Activated CD4-positive, alpha-beta T cell treated with anti-CD3 and anti-CD28 coated beads, Interleukin-2, amount 10 ng/mL, durations not matched to agents 7 days and 5 days (primary cell): ENCODE results near the gene ODC1. TPM values are rescaled to one million over a fixed set of nuclear protein-coding genes. Genes with fewer than 3 reads are reported as not detected.

Experiments used
- CTCF ChIA-PET: fragments of 350-600 bp; sonication (Branson Sonifier 250); formaldehyde crosslinking; loops from one replicate; lab custom pipeline; 2021; ENCODE audit warnings: antibody characterized with exemption; lab: Charles Lee
- POLR2A ChIA-PET: fragments of 350-600 bp; sonication (Branson Sonifier 250); formaldehyde crosslinking; loops from one replicate; lab custom pipeline; 2021; ENCODE audit warnings: antibody characterized with exemption; lab: Charles Lee
- DNase-seq: peaks from one replicate; pipeline ENCODE4 v3.0.0-alpha.2; 2020
- H3K27ac Mint-ChIP-seq: one replicate; pipeline ENCODE4 v1.8.0; 2021; ENCODE audit warnings: mild to moderate bottlenecking, moderate library complexity, mixed read lengths
- H3K27me3 Mint-ChIP-seq: one replicate; pipeline ENCODE4 v1.8.0; 2021; ENCODE audit warnings: mixed read lengths
- H3K36me3 Mint-ChIP-seq: one replicate; pipeline ENCODE4 v1.8.0; 2021; ENCODE audit warnings: low read depth, mixed read lengths
- H3K4me1 Mint-ChIP-seq: one replicate; pipeline ENCODE4 v1.8.0; 2021; ENCODE audit warnings: mixed read lengths
- H3K4me3 Mint-ChIP-seq: one replicate; pipeline ENCODE4 v1.8.0; 2021; ENCODE audit warnings: mild to moderate bottlenecking, moderate library complexity, mixed read lengths
- H3K9me3 Mint-ChIP-seq: one replicate; pipeline ENCODE4 v1.8.0; 2021; ENCODE audit warnings: mixed read lengths
- total RNA-seq, 2 experiments: library from RNA; stranded (reverse); gene quantifications; one replicate each; pipeline ENCODE4 v1.2.3, GENCODE V29; 2021

Gene ODC1
- total RNA-seq, 2 experiments from 2014 or later = 47.1 to 50.3 TPM

DNA sequence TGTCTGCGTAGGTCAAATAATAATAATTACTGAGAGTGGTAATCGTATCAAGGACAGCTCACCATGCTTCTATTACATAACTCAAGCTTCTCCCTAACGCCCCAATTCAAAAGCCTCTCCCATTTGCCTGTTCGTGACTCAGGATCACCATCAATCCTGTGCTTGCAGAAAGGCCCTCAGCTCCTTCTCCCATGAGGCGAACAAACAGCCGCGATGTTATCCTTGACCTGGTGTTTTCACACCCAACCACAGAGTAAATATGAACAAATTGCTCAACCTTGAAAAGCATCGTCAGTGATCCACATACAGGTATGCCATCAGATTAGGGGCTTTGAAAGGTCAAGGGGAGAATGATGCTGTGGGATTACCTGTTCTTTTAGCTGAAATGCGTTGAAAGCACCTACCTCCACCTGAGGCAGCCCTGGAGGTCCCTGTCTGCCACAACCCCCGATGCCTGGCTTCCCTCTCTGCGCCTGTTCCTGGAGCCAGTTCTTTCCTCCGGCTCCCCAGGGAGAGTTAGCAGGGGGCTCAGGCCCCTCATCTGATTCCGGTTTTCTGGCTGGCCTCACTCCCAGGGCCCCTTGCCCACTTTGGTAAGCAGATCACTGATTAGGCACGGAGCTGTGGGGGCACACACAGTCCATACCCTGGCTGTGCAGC lies 39.1 kb upstream of the ODC1 start:
- CTCF ChIA-PET = no interaction called here
- H3K9me3 Mint-ChIP-seq = peaks cover 2% of the 10 kb centered on the region
- no peaks in the 10 kb centered on the region for H3K36me3 Mint-ChIP-seq
- H3K27me3 Mint-ChIP-seq = peaks cover 19% of the 10 kb centered on the region
- DNase-seq = no peak
- POLR2A ChIA-PET = no interaction called here
- no peak overlapping the region for H3K4me3 Mint-ChIP-seq
- no peak overlapping the region for H3K27ac Mint-ChIP-seq
- H3K4me1 Mint-ChIP-seq = no peaks in the 10 kb centered on the region

- no peak for DNase-seq
- Mint-ChIP-seq H3K27me3 (peaks cover 19% of the 10 kb centered on the region), H3K9me3 (peaks cover 2% of the 10 kb centered on the region), H3K27ac (no peak overlapping the region), H3K4me1 (no peaks in the 10 kb centered on the region), H3K36me3 (no peaks in the 10 kb centered on the region), H3K4me3 (no peak overlapping the region)
- ChIA-PET CTCF (no interaction called here), POLR2A (no interaction called here)
These were observed 38.5 kb upstream of the ODC1 start for GRCh38 chr2:10486601-10487079.

DNA sequence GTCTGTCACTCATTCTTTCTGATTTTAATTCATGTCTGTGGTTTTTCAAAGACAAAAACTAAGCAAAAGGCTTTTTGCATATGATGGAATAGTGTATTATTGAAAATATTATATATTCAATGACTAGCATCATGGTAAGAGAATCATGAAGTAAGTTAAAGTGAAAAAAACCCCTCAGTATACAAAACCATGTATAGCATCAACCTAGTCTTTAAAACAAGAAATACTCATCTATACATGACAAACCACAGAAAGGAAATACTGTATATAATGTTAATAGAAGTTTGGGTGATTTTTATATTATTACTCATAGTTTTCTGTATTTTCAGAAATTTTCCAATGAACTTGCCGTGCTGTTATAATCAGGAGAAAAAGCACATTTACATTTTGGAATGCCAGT lies 38.0 kb upstream of the ODC1 start:
- H3K27me3 Mint-ChIP-seq = peaks cover 19% of the 10 kb centered on the region
- CTCF ChIA-PET = no interaction called here

DNA sequence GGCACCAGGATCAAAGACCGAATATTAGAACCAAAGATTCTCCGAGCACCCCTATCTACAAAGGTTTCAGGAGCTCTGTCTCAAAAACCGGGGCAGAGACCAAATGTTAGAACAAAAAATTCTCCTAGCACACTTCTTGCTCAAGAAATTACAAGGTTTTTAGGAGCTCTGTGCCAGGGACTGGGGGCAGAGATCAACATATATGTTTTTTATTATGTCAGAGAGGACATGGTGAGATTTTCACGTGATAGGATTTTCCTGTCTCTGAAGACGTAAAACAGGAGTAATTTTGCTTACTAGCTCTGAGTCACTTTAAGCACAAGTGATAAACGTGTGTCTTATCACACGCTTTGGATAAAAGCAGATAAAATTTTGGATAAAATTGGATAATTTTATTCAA lies 34.8 kb upstream of the ODC1 start:
- Mint-ChIP-seq H3K27me3 (peaks cover 21% of the 10 kb centered on the region), H3K36me3 (no peaks in the 10 kb centered on the region), H3K27ac (no peak overlapping the region), H3K9me3 (no peaks in the 10 kb centered on the region), H3K4me3 (no peak overlapping the region), H3K4me1 (no peaks in the 10 kb centered on the region)
- ChIA-PET CTCF (interaction anchor here (0.6 to 2.1 kb wide), 2 partner anchors 12 to 172 kb away, joined by 3 to 6 read pairs; no protein-coding TSS in a partner anchor), POLR2A (interaction anchor here (0.6 kb wide), 1 partner anchor 499 kb away, joined by 4 read pairs; no protein-coding TSS in a partner anchor)
- no peak for DNase-seq

More for the DNA sequence above, 38.0 kb upstream of the ODC1 start:
- Mint-ChIP-seq H3K27ac (no peak overlapping the region), H3K9me3 (peaks cover under 1% of the 10 kb centered on the region), H3K4me1 (no peaks in the 10 kb centered on the region), H3K4me3 (no peak overlapping the region), H3K36me3 (no peaks in the 10 kb centered on the region)
- DNase-seq = no peak
- POLR2A ChIA-PET = no interaction called here

DNA sequence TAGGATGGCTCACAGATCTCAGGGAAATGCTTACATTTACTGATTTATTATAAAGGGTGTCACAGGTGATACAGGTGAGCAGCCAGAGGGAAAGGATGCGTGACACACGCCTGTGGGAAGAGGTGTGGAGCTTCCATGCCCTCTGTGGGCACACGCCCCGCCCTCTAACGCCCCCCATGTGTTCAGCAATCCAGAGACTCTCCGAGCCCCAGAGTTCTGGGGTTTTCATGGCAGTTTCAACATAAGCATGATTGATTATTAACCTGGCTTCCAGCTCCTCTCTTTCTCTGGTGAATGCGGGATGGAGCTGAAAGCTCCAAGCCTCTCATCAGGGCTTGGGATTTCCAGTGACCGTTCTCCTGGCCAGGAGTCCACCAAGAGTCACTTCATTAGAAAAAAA lies 34.3 kb upstream of the ODC1 start:
- no peak for DNase-seq
- Mint-ChIP-seq H3K4me1 (no peaks in the 10 kb centered on the region), H3K4me3 (no peak overlapping the region), H3K36me3 (no peaks in the 10 kb centered on the region), H3K27me3 (peaks cover 21% of the 10 kb centered on the region), H3K27ac (no peak overlapping the region), H3K9me3 (no peaks in the 10 kb centered on the region)
- ChIA-PET CTCF (interaction anchor here (0.6 to 2.1 kb wide), 3 partner anchors 10 to 172 kb away, joined by 3 to 6 read pairs (median 5); no protein-coding TSS in a partner anchor), POLR2A (interaction anchor here (0.6 kb wide), 1 partner anchor 498 kb away, joined by 4 read pairs; no protein-coding TSS in a partner anchor)

DNA sequence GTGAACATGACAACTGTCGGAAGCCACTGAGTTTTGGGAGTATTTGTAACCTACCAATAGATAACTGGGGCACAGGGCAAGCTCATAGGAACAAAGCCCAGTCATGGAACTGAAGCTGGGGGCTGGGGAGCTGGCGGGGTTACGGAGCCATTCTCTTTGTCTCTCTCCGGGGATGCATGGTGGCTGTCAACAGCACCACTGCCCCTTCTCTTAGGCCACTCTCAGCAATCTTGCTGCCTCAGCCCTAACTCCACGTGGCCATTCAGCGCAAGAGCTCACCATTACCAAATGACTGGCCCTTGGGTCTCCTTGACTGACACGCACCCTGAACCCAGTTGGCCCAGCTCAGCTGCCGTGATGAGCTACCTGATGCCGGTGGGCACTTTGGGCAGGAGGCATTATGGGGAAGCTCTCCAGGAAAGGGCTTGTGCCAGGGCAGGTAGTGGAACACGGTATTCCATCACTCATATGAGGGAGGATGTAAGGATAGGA lies 33.6 kb upstream of the ODC1 start:
- H3K36me3 Mint-ChIP-seq = no peaks in the 10 kb centered on the region
- no peak for DNase-seq
- H3K9me3 Mint-ChIP-seq = no peaks in the 10 kb centered on the region
- no peak overlapping the region for H3K27ac Mint-ChIP-seq
- ChIA-PET CTCF (interaction anchor here (0.6 to 2.1 kb wide), 4 partner anchors 11 to 258 kb away, joined by 3 to 6 read pairs (median 5); no protein-coding TSS in a partner anchor), POLR2A (no interaction called here)
- peaks cover 15% of the 10 kb centered on the region for H3K27me3 Mint-ChIP-seq
- H3K4me1 Mint-ChIP-seq = peaks cover 2% of the 10 kb centered on the region
- no peak overlapping the region for H3K4me3 Mint-ChIP-seq

- Mint-ChIP-seq H3K4me3 (no peak overlapping the region), H3K27ac (no peak overlapping the region), H3K4me1 (peaks cover 2% of the 10 kb centered on the region), H3K27me3 (peaks cover 15% of the 10 kb centered on the region), H3K9me3 (no peaks in the 10 kb centered on the region), H3K36me3 (no peaks in the 10 kb centered on the region)
- ChIA-PET POLR2A (no interaction called here), CTCF (interaction anchor here (0.6 to 2.1 kb wide), 3 partner anchors 10 to 23 kb away, joined by 3 to 6 read pairs (median 5); no protein-coding TSS in a partner anchor)
- no peak for DNase-seq
These were observed 33.0 kb upstream of the ODC1 start for GRCh38 chr2:10481055-10481665.

GRCh38 chr2:10480359-10480949 lies 32.3 kb upstream of the ODC1 start:
- H3K9me3 Mint-ChIP-seq = no peaks in the 10 kb centered on the region
- H3K4me3 Mint-ChIP-seq = no peak overlapping the region
- peaks cover 2% of the 10 kb centered on the region for H3K4me1 Mint-ChIP-seq
- ChIA-PET CTCF (no interaction called here), POLR2A (no interaction called here)
- no peak for DNase-seq
- peaks cover 14% of the 10 kb centered on the region for H3K27me3 Mint-ChIP-seq
- H3K27ac Mint-ChIP-seq = no peak overlapping the region
- no peaks in the 10 kb centered on the region for H3K36me3 Mint-ChIP-seq

DNA sequence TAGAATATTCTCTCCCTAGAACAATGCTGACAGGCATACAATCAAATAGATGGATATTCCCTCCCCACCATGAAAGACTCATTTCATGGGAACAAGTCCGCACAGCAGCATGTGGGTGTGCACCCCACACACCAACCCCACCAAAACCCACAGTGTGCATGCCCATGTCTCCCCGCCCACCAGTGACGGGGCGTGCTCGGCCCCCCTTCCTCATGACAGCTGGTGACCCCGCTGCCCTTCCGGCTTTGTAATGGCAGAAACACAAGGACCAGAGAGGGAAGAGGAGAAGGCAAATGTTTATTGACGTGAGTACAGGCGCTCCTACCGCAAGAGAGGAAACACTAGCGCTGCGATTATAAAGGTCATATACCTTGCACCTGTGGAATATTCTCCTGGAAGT lies 30.8 kb upstream of the ODC1 start:
- CTCF ChIA-PET = no interaction called here
- Mint-ChIP-seq H3K4me3 (no peak overlapping the region), H3K36me3 (no peaks in the 10 kb centered on the region), H3K9me3 (no peaks in the 10 kb centered on the region), H3K27me3 (peaks cover 10% of the 10 kb centered on the region), H3K27ac (no peak overlapping the region), H3K4me1 (peaks cover 2% of the 10 kb centered on the region)
- POLR2A ChIA-PET = no interaction called here
- DNase-seq = no peak

DNA sequence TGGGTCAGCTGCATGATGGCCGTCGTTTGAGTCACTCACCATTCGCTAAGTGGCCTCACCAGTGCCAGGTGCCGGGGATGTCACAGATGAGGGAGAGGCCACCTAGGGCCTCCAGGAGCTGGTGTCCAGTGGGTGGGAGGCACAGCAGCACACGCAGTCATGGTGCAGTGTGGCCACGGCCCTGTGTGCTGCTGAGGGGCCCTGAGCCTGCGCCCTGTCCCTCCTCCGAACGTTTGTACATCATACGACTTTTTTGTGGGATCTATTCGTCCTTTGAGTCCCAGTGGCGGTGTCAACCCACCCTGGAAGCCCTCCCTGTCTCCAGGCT lies 30.1 kb upstream of the ODC1 start:
- Mint-ChIP-seq H3K4me3 (no peak overlapping the region), H3K27me3 (peaks cover 9% of the 10 kb centered on the region), H3K27ac (no peak overlapping the region), H3K36me3 (no peaks in the 10 kb centered on the region), H3K4me1 (peaks cover 2% of the 10 kb centered on the region), H3K9me3 (no peaks in the 10 kb centered on the region)
- DNase-seq = no peak
- POLR2A ChIA-PET = no interaction called here
- CTCF ChIA-PET = no interaction called here

GRCh38 chr2:10477443-10478297 lies 29.5 kb upstream of the ODC1 start:
- H3K4me3 Mint-ChIP-seq = no peak overlapping the region
- no peak for DNase-seq
- H3K27me3 Mint-ChIP-seq = peaks cover 8% of the 10 kb centered on the region
- H3K27ac Mint-ChIP-seq = no peak overlapping the region
- H3K36me3 Mint-ChIP-seq = no peaks in the 10 kb centered on the region
- peaks cover 2% of the 10 kb centered on the region for H3K4me1 Mint-ChIP-seq
- CTCF ChIA-PET = interaction anchor here (0.6 kb wide), 1 partner anchor 244 kb away, joined by 3 read pairs; no protein-coding TSS in a partner anchor
- POLR2A ChIA-PET = no interaction called here
- H3K9me3 Mint-ChIP-seq = no peaks in the 10 kb centered on the region

GRCh38 chr2:10476723-10477442 lies 28.8 kb upstream of the ODC1 start:
- peaks cover 6% of the 10 kb centered on the region for H3K27me3 Mint-ChIP-seq
- ChIA-PET CTCF (interaction anchor here (0.6 kb wide), 2 partner anchors 245 to 403 kb away, joined by 3 read pairs; no protein-coding TSS in a partner anchor), POLR2A (no interaction called here)
- H3K27ac Mint-ChIP-seq = no peak overlapping the region
- no peak overlapping the region for H3K4me3 Mint-ChIP-seq
- H3K36me3 Mint-ChIP-seq = no peaks in the 10 kb centered on the region
- DNase-seq = no peak
- H3K4me1 Mint-ChIP-seq = peaks cover 2% of the 10 kb centered on the region
- H3K9me3 Mint-ChIP-seq = no peaks in the 10 kb centered on the region
